Heart left ventricle (tissue), 16 donors: ENCODE results near the gene TMC4. TPM values are rescaled to one million over a fixed set of nuclear protein-coding genes. Genes with fewer than 3 reads are reported as not detected.
A peak's percentile ranks its signal among the peaks of the same experiment; 100 is the strongest.
"Not testable (repeated sequence)": the region's sequence is repeated elsewhere in the genome, so short reads cannot be mapped to it uniquely, and the experiment has no call there.

ENCODE experiments used
- ATAC-seq, 4 donors: fragments of 200-7000 bp; cut with Tn5 transposase; one replicate each; pipeline ENCODE4 v1.9.1; 2020 to 2022; ENCODE audit warnings: moderate library complexity in 4 of 4, mild to moderate bottlenecking in 3 of 4, moderate number of reproducible peaks in 1 of 4
- DNase-seq, 5 donors: peaks; one replicate each; pipeline ENCODE4 v3.0.0-alpha.2; 2020
- H3K27ac ChIP-seq, 12 donors: fragments of 200-600 bp; sonication (generic) in 4 of 12; one replicate each; pipeline versions ENCODE4 v1.5.0 to v1.8.0; 2016 to 2022; ENCODE audit warnings: mild to moderate bottlenecking in 2 of 12
- H3K27me3 ChIP-seq, 9 donors: fragments of 200-600 bp; sonication (generic) in 2 of 9; one replicate each; pipeline versions ENCODE4 v1.5.1 to v1.8.0; 2016 to 2022; ENCODE audit warnings: mild to moderate bottlenecking in 3 of 9
- H3K36me3 ChIP-seq, 9 donors: fragments of 200-600 bp; sonication (generic) in 2 of 9; one replicate each; pipeline versions ENCODE4 v1.5.0 to v1.8.0; 2018 to 2022; ENCODE audit warnings: mild to moderate bottlenecking in 2 of 9
- H3K4me1 ChIP-seq, 12 donors: fragments of 200-600 bp; sonication (generic) in 4 of 12; one replicate each; pipeline versions ENCODE4 v1.5.0 to v1.8.0; 2016 to 2022; ENCODE audit warnings: mild to moderate bottlenecking in 3 of 12
- H3K4me3 ChIP-seq, 12 donors: fragments of 200-600 bp; sonication (generic) in 4 of 12; one replicate each; pipeline versions ENCODE4 v1.5.0 to v1.8.0; 2017 to 2022; ENCODE audit warnings: mild to moderate bottlenecking in 9 of 12, moderate library complexity in 4 of 12
- H3K9me3 ChIP-seq, 12 donors: fragments of 200-600 bp; sonication (generic) in 4 of 12; one replicate each; pipeline versions ENCODE4 v1.5.0 to v1.8.0; 2016 to 2022; ENCODE audit warnings: mild to moderate bottlenecking in 1 of 12
- CTCF ChIP-seq, 12 donors: fragments of 200-600 bp; sonication (generic) in 4 of 12; IDR thresholded peaks; one replicate each; pipeline versions ENCODE4 v1.5.0 to v1.8.0; 2018 to 2022; ENCODE audit warnings: antibody characterized with exemption in 12 of 12, mild to moderate bottlenecking in 5 of 12
- POLR2A ChIP-seq, 2 donors: fragments of 450-650 bp; IDR thresholded peaks; one replicate each; pipeline ENCODE4 v1.6.1; 2017; ENCODE audit warnings: antibody characterized with exemption in 2 of 2, mild to moderate bottlenecking in 2 of 2, moderate library complexity in 2 of 2
- WGBS, 4 donors: extraction: QIAGEN DNeasy Blood & Tissue Kit in 2 of 4; methylation state at CpG; one replicate each; pipeline versions ENCODE4 v1.1.5 to v1.1.7; 2013 to 2018; 5-methylcytosine and 5-hydroxymethylcytosine counted together
- intact Hi-C, 10 donors: fragments of 100-400 bp; cut with DNase I; formaldehyde crosslinking; loops; one replicate each; pipeline versions ENCODE4 v1.11.1 to v1.14.2; 2022
- polyA plus RNA-seq, 2 donors: library from polyadenylated mRNA; stranded (reverse); fragments of 200-250 nt; gene quantifications; one replicate each; pipeline ENCODE4 v1.2.3, GENCODE V29; 2013
- total RNA-seq, 9 donors: library from RNA; depleted of rRNA in 2 of 9; stranded (reverse); fragments of >200 nt in 2 of 9; fragmentation: NEBNext Ultra II Directional in 3 of 9; extraction: Animal tissue kit (Norgen Biotek cat#: 25700) in 3 of 9; gene quantifications; one replicate each; pipeline versions ENCODE4 v1.1.0 to v1.2.4, GENCODE V29; 2016 to 2023
- donor health status: ischemic (EF 13 %, LVEDD 7.1; RV severe dilation, severe dysfunction).
- donor health status: healthy with polysubstance abuse.
- donor health status: DM: no; HTN: yes; CAD: no.
- donor health status: DM: no; HTN: no; CAD: no.
- donor health status: ischemic (EF 25% LVEDD 6.9; RV normal size, moderate dysfunction).
- donor health status: ischemic (EF 25% LVEDD 5.7; RV mildly dilated, moderate dysfunction).
- donor health status: healthy.
- donor health status: DM: yes; HTN: yes; CAD: no.
- donor health status: ischemic (EF 35%, LVEDD 5.7; RV mildly dilated, moderate dysfunction).
- donor health status: nonischemic (EF 11% LVEDD 7.7; RV severe dilation, severe dysfunction).
- donor health status: DM: yes; HTN: yes; CAD: no.
- donor health status: PGD.
- donor health status: ischemic (EF 29% LVEDD 5.4; RV normal size, mild dysfunction).
- donor health status: nonischemic (EF 23%, LVEDD 6.1; RV moderate dilation, normal function).

Gene TMC4
- total and polyA plus RNA-seq, 11 donors, result 0.58 to 4.5 (median 2.1) TPM; not detected in 1

- DNase-seq (no peak), ATAC-seq (no peak)
- 96 to 98% (median 96%) methylated on average over 7 of the region's 7 CpGs for WGBS, 4 donors
- Histone ChIP-seq H3K27ac (peak overlapping the region in 1 of 12 donors; percentile 8), H3K4me3 (no peak overlapping the region), H3K9me3 (no peaks in the 10 kb centered on the region), H3K27me3 (no peaks in the 10 kb centered on the region), H3K4me1 (peaks cover 1 to 21% (median 15%) of the 10 kb centered on the region in 12 donors), H3K36me3 (peaks cover 0 to 29% (median 22%) of the 10 kb centered on the region in 9 donors)
- intact Hi-C loops, result no loop called here
- TF ChIP-seq POLR2A (IDR thresholded peaks at IDR 0.05), result no peak
- no peak for TF ChIP-seq CTCF (IDR thresholded peaks at IDR 0.05)
Measured at GRCh38 chr19:54196536-54196935, 23.6 kb upstream of the TMC4 start.

GRCh38 chr19:54194463-54194862, 21.5 kb upstream of the TMC4 start:
- not testable (repeated sequence) for H3K4me3 ChIP-seq, H3K9me3 ChIP-seq, DNase-seq, ATAC-seq, H3K27me3 ChIP-seq, H3K27ac ChIP-seq
- intact Hi-C loops, result loop anchor here in 1 of 10 donors (5.0 kb wide), 1 partner anchor 327 kb away; the partner anchor contains the start of gene MYADM
- Histone ChIP-seq H3K36me3 (peaks cover 0 to 26% (median 21%) of the 10 kb centered on the region in 9 donors), H3K4me1 (peaks cover 0 to 13% (median 10%) of the 10 kb centered on the region in 12 donors)
- 91 to 96% (median 93%) methylated on average over 12 of the region's 12 CpGs for WGBS, 4 donors

- 92 to 96% (median 93%) methylated on average over 11 of the region's 11 CpGs for WGBS, 4 donors
- Histone ChIP-seq H3K9me3 (no peaks in the 10 kb centered on the region), H3K4me3 (no peak overlapping the region), H3K36me3 (peaks cover 0 to 26% (median 21%) of the 10 kb centered on the region in 9 donors), H3K27me3 (no peaks in the 10 kb centered on the region), H3K4me1 (peaks cover 0 to 23% (median 17%) of the 10 kb centered on the region in 12 donors), H3K27ac (peak overlapping the region in 1 of 12 donors; percentile 6)
- DNase-seq (no peak), ATAC-seq (no peak)
- TF ChIP-seq POLR2A (IDR thresholded peaks at IDR 0.05), result no peak
- no peak for TF ChIP-seq CTCF (IDR thresholded peaks at IDR 0.05)
- intact Hi-C loops, result loop anchor here in 1 of 10 donors (5.0 kb wide), 1 partner anchor 326 kb away; the partner anchor contains the start of gene MYADM
Measured at GRCh38 chr19:54193011-54193410, 20.1 kb upstream of the TMC4 start.

- TF ChIP-seq CTCF (IDR thresholded peaks at IDR 0.05) (no peak), POLR2A (IDR thresholded peaks at IDR 0.05) (no peak)
- DNase-seq (no peak), ATAC-seq (no peak)
- Histone ChIP-seq H3K27ac (peak overlapping the region; percentile 88 to 100 (median 98)), H3K4me3 (peak overlapping the region; percentile 68 to 92 (median 86)), H3K27me3 (no peaks in the 10 kb centered on the region), H3K4me1 (peaks cover 0 to 23% (median 17%) of the 10 kb centered on the region in 12 donors), H3K36me3 (peaks cover 0 to 32% (median 21%) of the 10 kb centered on the region in 9 donors), H3K9me3 (no peaks in the 10 kb centered on the region)
- intact Hi-C loops, result loop anchor here in 4 of 10 donors (1.0 to 5.0 kb wide), 2 partner anchors 8 to 325 kb away; partner anchors contain the start of genes RPS9 (in 3 of the 4) and MYADM (in 1 of the 4)
- WGBS, 4 donors, result 65 to 70% (median 67%) methylated on average over 19 of the region's 19 CpGs
Measured at GRCh38 chr19:54191811-54192453, 19.0 kb upstream of the TMC4 start.
